ENCODE data around the gene NUMA1. TPM values are rescaled to one million over a fixed set of nuclear protein-coding genes. Genes with fewer than 3 reads are reported as not detected.

NUMA1 gene
- total and polyA plus RNA-seq, 2 experiments from 2014 or later, result 33.2 to 104 TPM

DNA sequence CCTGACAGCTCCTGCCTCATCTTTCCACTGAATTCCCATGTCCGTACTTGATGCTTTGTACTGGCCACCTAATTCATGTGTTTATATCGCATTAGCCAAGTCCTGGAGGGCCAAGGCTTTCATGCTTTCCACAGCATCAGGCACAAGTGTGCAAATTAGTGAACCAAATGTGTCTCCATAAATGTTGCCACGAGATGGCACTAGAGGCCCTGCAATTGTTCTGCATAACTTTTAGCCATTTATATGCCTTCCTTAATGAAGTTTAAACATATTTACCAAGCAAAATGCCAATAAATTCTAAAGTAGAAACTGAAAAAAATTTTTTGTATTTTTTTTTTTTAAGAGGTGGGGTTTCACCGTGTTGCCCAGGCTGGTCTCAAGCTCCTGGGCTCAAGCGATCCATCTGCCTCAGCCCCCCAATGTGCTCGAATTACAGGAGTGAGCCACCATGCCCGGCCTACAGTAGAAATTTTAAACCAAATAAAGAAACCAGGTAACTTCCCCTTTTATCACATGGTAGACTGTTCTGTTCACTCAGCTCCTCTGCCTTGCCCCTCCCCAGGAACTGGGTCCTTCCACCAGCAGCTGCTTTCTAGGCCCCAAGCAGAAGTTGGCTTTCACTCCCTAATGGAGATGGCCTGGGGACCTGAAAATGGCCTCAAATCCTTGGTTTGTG is 102.5 kb downstream of the NUMA1 start:
- no peak overlapping the region for H3K27ac Mint-ChIP-seq

DNA sequence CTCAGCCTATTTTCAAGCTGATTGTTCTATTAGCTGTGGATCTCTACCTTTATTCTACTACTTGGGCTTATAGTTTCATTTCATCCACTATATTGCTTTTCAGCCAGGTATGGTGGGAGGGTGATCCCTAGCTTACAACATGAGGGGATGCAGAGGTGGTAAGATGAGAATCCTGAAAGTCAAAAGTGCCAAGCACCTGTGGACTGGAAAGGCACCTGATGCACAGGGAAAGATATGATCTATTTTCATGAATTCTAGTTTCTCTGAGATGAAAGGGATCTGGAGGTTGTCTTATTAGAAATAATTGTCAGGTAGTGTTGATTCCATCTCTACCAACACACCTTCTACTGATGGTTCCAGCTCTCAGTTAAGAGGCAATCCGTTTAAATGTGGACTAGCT is 103.3 kb downstream of the NUMA1 start:
- Histone ChIP-seq H3K79me2 (replicated peaks; ENCODE audit: insufficient read depth) (peaks cover 15% of the 10 kb centered on the region), H3K4me2 (no peak overlapping the region), H3F3A (replicated peaks; ENCODE audit: low read depth) (no peaks in the 10 kb centered on the region), H4K20me1 (replicated peaks; ENCODE audit: insufficient read depth) (peaks cover 18% of the 10 kb centered on the region), H3K27ac (ENCODE audit: low read depth) (no peak overlapping the region), H2AFZ (no peak overlapping the region), H3K4me3 (no peak overlapping the region), H3K9me2 (ENCODE audit: insufficient read depth) (no peaks in the 10 kb centered on the region), H3K36me3 (ENCODE audit: insufficient read depth) (no peaks in the 10 kb centered on the region; the same call in 1 of the 2 replicates), H3K27me3 (ENCODE audit: insufficient read depth) (no peaks in the 10 kb centered on the region), H3K4me1 (ENCODE audit: insufficient read depth) (no peaks in the 10 kb centered on the region)
- no peak for ATAC-seq
- no peak overlapping the region for H3K27ac Mint-ChIP-seq
- H3K27me3 Mint-ChIP-seq (ENCODE audit: insufficient read depth, low read depth, poor library complexity), result peaks cover 2% of the 10 kb centered on the region
- no peak for DNase-seq (ENCODE audit: low spot score)
- H3K4me1 Mint-ChIP-seq, result no peaks in the 10 kb centered on the region; the same call in 2 of the 3 replicates
- peaks cover 19% of the 10 kb centered on the region for H3K36me3 Mint-ChIP-seq (ENCODE audit: low read depth)
- H3K4me3 Mint-ChIP-seq, result no peak overlapping the region
- no peaks in the 10 kb centered on the region for H3K9me3 Mint-ChIP-seq
- no peak for TF ChIP-seq ZNF114 (CRISPR knock-in tag; IDR thresholded peaks at IDR 0.05)
- TF ChIP-seq, protein P1, sequence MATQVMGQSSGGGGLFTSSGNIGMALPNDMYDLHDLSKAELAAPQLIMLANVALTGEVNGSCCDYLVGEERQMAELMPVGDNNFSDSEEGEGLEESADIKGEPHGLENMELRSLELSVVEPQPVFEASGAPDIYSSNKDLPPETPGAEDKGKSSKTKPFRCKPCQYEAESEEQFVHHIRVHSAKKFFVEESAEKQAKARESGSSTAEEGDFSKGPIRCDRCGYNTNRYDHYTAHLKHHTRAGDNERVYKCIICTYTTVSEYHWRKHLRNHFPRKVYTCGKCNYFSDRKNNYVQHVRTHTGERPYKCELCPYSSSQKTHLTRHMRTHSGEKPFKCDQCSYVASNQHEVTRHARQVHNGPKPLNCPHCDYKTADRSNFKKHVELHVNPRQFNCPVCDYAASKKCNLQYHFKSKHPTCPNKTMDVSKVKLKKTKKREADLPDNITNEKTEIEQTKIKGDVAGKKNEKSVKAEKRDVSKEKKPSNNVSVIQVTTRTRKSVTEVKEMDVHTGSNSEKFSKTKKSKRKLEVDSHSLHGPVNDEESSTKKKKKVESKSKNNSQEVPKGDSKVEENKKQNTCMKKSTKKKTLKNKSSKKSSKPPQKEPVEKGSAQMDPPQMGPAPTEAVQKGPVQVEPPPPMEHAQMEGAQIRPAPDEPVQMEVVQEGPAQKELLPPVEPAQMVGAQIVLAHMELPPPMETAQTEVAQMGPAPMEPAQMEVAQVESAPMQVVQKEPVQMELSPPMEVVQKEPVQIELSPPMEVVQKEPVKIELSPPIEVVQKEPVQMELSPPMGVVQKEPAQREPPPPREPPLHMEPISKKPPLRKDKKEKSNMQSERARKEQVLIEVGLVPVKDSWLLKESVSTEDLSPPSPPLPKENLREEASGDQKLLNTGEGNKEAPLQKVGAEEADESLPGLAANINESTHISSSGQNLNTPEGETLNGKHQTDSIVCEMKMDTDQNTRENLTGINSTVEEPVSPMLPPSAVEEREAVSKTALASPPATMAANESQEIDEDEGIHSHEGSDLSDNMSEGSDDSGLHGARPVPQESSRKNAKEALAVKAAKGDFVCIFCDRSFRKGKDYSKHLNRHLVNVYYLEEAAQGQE (IDR thresholded peaks at IDR 0.05; ENCODE audit: unreplicated experiment), result no peak
- TF ChIP-seq, protein P2, sequence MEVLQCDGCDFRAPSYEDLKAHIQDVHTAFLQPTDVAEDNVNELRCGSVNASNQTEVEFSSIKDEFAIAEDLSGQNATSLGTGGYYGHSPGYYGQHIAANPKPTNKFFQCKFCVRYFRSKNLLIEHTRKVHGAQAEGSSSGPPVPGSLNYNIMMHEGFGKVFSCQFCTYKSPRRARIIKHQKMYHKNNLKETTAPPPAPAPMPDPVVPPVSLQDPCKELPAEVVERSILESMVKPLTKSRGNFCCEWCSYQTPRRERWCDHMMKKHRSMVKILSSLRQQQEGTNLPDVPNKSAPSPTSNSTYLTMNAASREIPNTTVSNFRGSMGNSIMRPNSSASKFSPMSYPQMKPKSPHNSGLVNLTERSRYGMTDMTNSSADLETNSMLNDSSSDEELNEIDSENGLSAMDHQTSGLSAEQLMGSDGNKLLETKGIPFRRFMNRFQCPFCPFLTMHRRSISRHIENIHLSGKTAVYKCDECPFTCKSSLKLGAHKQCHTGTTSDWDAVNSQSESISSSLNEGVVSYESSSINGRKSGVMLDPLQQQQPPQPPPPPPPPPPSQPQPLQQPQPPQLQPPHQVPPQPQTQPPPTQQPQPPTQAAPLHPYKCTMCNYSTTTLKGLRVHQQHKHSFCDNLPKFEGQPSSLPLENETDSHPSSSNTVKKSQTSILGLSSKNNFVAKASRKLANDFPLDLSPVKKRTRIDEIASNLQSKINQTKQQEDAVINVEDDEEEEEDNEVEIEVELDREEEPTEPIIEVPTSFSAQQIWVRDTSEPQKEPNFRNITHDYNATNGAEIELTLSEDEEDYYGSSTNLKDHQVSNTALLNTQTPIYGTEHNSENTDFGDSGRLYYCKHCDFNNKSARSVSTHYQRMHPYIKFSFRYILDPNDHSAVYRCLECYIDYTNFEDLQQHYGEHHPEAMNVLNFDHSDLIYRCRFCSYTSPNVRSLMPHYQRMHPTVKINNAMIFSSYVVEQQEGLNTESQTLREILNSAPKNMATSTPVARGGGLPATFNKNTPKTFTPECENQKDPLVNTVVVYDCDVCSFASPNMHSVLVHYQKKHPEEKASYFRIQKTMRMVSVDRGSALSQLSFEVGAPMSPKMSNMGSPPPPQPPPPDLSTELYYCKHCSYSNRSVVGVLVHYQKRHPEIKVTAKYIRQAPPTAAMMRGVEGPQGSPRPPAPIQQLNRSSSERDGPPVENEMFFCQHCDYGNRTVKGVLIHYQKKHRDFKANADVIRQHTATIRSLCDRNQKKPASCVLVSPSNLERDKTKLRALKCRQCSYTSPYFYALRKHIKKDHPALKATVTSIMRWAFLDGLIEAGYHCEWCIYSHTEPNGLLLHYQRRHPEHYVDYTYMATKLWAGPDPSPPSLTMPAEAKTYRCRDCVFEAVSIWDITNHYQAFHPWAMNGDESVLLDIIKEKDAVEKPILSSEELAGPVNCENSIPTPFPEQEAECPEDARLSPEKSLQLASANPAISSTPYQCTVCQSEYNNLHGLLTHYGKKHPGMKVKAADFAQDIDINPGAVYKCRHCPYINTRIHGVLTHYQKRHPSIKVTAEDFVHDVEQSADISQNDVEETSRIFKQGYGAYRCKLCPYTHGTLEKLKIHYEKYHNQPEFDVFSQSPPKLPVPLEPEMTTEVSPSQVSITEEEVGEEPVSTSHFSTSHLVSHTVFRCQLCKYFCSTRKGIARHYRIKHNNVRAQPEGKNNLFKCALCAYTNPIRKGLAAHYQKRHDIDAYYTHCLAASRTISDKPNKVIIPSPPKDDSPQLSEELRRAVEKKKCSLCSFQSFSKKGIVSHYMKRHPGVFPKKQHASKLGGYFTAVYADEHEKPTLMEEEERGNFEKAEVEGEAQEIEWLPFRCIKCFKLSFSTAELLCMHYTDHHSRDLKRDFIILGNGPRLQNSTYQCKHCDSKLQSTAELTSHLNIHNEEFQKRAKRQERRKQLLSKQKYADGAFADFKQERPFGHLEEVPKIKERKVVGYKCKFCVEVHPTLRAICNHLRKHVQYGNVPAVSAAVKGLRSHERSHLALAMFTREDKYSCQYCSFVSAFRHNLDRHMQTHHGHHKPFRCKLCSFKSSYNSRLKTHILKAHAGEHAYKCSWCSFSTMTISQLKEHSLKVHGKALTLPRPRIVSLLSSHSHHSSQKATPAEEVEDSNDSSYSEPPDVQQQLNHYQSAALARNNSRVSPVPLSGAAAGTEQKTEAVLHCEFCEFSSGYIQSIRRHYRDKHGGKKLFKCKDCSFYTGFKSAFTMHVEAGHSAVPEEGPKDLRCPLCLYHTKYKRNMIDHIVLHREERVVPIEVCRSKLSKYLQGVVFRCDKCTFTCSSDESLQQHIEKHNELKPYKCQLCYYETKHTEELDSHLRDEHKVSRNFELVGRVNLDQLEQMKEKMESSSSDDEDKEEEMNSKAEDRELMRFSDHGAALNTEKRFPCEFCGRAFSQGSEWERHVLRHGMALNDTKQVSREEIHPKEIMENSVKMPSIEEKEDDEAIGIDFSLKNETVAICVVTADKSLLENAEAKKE (CRISPR knock-in tag; IDR thresholded peaks at IDR 0.05), result no peak

More for the DNA sequence above, 102.5 kb downstream of the NUMA1 start:
- peaks cover 15% of the 10 kb centered on the region for H3K79me2 ChIP-seq (replicated peaks; ENCODE audit: insufficient read depth)
- H3K4me1 ChIP-seq (ENCODE audit: insufficient read depth), result no peaks in the 10 kb centered on the region
- no peaks in the 10 kb centered on the region for H3F3A ChIP-seq (replicated peaks; ENCODE audit: low read depth)
- no peak overlapping the region for H3K27ac ChIP-seq (ENCODE audit: low read depth)
- TF ChIP-seq, protein P3, sequence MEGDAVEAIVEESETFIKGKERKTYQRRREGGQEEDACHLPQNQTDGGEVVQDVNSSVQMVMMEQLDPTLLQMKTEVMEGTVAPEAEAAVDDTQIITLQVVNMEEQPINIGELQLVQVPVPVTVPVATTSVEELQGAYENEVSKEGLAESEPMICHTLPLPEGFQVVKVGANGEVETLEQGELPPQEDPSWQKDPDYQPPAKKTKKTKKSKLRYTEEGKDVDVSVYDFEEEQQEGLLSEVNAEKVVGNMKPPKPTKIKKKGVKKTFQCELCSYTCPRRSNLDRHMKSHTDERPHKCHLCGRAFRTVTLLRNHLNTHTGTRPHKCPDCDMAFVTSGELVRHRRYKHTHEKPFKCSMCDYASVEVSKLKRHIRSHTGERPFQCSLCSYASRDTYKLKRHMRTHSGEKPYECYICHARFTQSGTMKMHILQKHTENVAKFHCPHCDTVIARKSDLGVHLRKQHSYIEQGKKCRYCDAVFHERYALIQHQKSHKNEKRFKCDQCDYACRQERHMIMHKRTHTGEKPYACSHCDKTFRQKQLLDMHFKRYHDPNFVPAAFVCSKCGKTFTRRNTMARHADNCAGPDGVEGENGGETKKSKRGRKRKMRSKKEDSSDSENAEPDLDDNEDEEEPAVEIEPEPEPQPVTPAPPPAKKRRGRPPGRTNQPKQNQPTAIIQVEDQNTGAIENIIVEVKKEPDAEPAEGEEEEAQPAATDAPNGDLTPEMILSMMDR (conservative IDR thresholded peaks at IDR 0.05; ENCODE audit: low read depth in 2 of 2), result peak; percentile 64 to 68
- TF ChIP-seq POLR2AphosphoS5 (IDR thresholded peaks at IDR 0.05; ENCODE audit: low read depth), result no peak
- TF ChIP-seq, protein P4, sequence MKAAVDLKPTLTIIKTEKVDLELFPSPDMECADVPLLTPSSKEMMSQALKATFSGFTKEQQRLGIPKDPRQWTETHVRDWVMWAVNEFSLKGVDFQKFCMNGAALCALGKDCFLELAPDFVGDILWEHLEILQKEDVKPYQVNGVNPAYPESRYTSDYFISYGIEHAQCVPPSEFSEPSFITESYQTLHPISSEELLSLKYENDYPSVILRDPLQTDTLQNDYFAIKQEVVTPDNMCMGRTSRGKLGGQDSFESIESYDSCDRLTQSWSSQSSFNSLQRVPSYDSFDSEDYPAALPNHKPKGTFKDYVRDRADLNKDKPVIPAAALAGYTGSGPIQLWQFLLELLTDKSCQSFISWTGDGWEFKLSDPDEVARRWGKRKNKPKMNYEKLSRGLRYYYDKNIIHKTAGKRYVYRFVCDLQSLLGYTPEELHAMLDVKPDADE (IDR thresholded peaks at IDR 0.05), result no peak
- H3K9me2 ChIP-seq (ENCODE audit: insufficient read depth), result no peaks in the 10 kb centered on the region
- Mint-ChIP-seq H3K9me3 (no peaks in the 10 kb centered on the region), H3K27me3 (ENCODE audit: insufficient read depth, low read depth, poor library complexity) (peaks cover 2% of the 10 kb centered on the region), H3K4me1 (no peaks in the 10 kb centered on the region; the same call in 2 of the 3 replicates), H3K4me3 (no peak overlapping the region), H3K36me3 (ENCODE audit: low read depth) (peaks cover 25% of the 10 kb centered on the region)
- ATAC-seq (peak; percentile 75), DNase-seq (ENCODE audit: low spot score) (peak; percentile 56)
- H3K4me2 ChIP-seq, result no peak overlapping the region
- H3K4me3 ChIP-seq, result no peak overlapping the region
- H3K36me3 ChIP-seq (ENCODE audit: insufficient read depth), result no peaks in the 10 kb centered on the region; the same call in 1 of the 2 replicates
- peaks cover 15% of the 10 kb centered on the region for H4K20me1 ChIP-seq (replicated peaks; ENCODE audit: insufficient read depth)
- no peaks in the 10 kb centered on the region for H3K27me3 ChIP-seq (ENCODE audit: insufficient read depth)
- H2AFZ ChIP-seq, result no peak overlapping the region
